GM19372 (cell line): ENCODE measurements around the gene CHD9.

Experiments used
- ATAC-seq: cut with Tn5 transposase; IDR thresholded peaks from one replicate; pipeline ENCODE4 v1.9.1; 2021; ENCODE audit warnings: mild to moderate bottlenecking, low read depth, moderate library complexity; ENCODE audit not compliant: unreplicated experiment

The CHD9 gene

DNA sequence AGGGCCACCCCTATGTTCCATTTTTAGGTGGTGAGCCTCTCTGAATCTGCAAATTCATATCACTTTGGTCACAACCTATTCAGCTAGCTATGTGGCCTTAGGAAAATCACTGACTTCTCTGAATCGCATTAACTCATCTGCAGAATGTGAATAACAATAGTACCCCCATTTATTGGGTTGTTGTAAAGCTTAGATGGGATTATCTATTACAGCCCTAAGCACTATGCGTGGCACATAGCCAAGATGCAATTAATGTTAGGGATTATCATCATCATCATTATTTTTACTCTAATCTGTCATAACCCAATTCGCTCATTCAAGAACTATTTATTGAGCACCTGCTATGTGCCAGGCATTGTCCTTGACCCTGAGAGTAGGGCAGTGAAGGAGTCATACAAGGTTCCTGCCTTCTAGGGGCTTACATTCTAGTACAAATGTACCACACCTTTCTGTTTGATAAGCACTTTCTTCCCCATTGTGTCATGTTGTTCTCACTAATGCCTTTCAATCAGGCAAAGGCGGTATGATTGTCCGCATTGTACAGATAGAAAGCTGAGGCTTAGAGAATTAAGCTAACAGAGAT lies 38.5 kb downstream of the CHD9 start:
- no peak for ATAC-seq

DNA sequence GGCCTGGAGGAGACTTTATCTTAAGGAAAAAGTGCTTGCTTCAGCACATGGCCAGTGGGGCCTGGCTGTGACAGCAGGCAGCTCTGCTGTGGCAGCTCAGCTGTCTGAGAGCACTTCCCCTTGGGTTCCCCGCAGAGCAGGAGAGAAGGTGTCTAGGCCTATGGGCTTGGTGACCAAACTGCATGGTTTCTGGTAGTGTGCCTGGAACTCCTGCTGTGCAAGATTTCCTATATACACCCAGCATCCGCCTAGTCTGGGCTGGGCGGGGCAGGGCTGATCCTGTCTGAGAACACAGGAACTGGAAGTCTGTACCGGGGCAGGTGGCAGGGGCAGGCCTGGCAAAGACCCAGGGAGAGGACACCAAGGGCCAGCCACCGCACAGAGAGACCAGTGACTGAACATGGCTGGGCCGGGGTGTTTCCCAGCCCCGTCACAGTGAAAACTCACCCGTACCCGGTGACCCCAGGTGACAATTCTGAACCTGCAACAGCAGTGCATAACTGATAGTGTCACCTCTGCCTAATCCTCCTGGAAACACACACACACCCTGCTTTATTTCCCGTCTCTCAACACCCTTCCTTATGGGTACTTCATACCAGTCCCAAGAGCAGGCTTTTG lies 39.3 kb downstream of the CHD9 start:
- peak; percentile 48 for ATAC-seq

DNA sequence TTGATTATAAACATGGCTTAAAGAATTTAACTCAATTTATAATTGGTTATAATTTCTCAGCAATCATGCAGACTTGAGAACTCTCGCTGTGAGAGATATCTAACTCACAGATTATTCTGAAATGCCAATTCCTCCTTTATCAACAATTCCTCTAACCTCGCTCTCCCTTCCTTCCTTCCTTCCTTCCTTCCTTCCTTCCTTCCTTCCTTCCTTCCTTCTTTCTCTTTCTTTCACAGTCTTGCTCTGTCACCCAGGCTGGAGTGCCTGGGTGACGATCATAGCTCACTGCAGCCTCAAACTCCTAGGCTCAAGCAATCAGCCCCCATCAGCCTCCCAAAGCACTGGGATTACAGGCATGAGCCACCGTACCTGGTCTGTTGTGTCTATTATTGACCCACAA lies 42.4 kb downstream of the CHD9 start:
- no peak for ATAC-seq

DNA sequence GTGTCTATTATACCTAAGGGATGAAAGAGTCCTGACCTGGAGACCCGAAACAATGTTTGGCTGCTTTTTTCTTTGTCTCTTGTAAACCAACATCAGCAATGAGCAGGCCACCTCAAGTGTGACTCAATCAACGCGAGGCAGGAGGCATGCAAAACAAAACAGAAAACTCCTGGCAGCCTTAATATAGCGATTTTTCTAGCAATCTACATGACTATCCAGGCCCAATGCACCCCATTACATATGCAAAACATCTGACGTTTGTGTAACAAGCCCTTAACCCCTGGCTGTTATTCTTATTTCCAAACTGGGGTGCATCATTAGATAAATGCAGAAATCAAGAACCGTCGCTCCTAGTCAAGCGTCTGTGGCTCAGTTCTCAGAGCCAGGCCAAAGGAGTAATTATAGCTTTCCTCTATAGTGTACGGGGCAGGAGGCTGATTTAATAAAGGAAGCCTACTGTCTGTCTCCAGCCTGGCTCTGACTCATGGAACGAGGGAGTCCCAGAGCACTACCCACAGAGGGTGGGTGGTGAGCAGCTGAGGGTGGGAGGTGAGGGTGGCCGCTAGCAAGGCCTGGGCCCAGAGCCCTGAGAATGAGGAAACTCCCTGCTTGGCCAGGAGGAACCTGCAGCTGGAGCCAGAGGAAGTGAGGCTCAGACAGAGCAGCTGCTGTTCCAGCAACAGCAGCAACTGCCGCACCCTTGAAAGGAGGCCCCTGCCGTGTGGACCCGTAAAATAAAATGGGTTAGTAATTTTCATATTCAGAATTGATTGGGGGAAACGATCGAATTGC lies 43.9 kb downstream of the CHD9 start:
- ATAC-seq = peak; percentile 54

DNA sequence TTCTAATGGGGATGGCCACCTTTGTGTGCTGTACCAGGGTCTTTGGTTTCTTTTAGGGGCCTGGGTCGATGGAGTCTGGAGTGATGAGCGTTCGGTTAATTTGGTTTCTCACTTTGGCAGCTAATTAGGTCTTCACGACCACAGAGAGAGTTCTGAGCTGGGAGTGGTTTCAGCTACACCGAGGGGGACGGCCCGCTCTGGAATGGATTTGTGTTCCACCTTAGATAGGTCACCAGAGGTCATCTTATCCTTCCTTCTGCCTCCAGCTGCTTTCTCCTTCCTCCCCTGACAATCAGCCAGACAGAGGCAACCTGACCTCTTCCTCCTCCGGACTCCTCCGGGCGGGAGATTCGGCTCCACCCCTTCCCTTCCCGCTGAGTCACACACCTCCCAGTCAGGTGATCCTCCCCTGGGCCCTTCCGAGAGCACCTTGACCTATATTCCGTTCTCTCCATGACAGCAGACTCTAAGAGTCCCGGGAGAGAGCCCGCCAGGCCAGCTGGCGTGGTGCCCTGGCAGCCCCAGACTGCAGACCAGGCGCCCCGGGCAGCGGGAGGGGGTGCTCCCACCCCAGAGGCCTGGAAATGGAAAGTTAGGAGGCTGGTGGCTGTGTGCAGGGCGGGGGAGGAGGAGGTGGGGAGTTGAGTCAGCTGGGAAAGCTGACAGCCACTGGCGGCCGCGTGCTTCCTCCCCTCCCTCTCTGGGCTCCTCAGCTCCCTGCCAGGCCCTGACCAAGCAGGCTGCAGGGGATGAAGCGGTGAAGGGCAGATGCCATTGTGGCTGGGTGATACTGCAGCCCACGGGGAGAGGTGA lies 44.7 kb downstream of the CHD9 start:
- ATAC-seq = peak; percentile 43

DNA sequence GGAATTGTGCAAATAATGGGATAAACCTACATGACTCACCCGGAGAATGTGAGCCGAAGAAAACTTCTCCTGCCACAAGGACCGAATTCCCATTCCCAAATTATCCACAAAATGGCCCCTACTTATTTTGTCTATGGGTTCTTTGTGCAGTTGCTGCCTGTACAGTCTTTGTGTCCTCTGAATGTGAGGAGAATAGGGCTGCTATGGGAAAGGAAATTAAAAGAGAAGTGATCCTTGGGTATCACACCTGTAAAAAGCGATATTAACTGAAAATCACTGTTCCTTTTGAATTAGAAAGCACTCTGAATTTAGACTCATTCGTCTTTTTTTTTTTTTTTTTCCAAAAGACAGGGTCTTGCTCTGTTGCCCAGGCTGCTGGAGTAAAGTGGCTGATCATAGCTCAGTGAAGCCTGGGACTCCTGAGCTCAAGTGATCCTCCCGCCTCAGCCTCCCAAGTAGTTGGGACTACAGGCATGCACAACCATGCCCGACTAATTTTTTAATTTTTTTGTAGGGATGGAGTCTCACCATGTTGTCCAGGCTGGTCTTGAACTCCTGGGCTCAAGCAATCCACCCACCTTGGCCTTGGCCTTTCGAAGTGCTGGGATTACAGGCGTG lies 45.4 kb downstream of the CHD9 start:
- ATAC-seq = no peak

DNA sequence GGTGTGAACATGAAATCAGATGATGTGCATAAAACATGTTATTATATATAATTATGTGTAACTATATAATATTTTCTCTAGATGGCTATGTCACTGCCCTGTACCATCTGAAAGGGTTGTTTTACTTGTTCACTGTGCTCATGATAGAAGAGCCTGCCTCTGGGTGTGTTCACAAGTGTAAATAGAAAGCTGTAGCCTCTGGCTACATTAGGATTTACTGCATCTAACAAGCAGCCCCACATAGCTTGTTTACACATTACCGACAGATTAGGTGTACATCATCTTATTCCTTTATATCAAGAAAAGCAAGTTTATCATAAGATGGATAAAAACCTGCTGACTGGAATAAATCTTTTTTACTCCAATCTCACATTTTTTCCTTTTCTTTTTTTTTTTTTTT lies 46.1 kb downstream of the CHD9 start:
- ATAC-seq = no peak

DNA sequence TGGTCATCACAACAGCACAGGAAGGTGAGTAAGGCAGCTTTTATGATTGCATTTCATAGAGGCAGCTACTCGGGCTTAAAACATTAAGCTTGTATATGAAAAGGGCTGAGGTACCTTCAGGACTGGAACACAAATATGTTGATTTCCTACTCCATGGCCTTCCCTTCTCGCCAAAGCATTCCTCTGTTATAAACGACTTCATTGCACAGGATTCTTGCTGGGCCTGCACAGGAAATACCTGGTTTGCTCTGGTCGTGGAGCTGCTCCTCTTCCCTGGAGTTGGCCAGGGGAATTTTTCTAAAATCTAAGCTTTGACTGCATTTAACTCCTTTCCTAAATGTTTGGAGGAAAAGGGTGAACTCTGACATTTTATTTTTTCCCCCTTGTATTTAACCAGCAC lies 49.0 kb downstream of the CHD9 start:
- ATAC-seq = no peak

DNA sequence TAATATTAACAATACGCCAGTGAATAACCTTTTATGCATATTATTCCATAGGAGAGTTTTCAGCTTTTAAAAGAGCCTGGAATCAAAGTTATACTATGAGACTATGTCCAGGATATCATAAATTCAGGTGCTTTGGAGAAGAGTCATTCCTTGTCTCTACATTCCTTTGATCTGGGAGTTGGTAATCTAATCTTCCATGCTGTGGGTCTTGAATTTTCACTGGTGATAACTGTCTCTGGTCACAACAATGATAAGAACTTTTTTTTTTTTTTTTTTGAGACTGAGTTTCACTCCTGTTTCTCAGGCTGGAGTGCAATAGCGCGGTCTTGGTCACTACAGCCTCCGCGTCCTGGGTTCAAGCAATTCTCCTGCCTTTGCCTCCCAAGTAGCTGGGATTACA lies 50.8 kb downstream of the CHD9 start:
- no peak for ATAC-seq

DNA sequence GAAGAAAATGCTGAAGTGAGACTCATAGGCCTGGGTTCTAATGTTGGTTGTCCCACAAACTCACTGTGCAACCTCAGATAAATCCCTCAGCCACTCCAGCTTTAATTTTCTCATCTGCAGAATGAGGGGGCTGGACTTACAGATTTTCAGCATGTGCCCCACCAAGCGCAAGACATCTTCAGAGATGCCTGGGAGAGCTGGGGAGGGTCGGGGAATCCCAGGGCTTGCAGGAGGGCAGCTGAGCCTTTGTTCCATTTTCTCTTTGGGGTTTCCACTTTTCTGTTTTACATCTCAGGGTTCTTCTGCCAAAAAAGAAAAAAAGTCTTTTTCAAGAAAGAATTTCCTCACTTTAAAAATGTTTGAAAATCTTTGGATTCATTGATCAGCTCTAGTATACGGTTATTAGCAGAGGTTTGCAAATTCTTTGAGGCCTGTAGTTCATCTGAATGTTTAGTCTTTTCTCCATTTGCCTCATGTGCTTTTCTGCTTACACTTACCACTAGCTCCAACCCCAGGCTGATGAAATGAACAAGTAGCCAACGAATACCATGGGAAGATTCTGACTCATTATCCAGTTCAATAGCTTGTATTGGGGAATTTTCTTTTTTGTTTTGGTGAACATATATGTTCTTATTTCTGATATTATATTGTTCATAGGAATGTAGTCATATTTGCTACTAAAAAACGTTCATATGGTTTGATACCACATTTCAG lies 56.4 kb downstream of the CHD9 start:
- ATAC-seq = no peak

DNA sequence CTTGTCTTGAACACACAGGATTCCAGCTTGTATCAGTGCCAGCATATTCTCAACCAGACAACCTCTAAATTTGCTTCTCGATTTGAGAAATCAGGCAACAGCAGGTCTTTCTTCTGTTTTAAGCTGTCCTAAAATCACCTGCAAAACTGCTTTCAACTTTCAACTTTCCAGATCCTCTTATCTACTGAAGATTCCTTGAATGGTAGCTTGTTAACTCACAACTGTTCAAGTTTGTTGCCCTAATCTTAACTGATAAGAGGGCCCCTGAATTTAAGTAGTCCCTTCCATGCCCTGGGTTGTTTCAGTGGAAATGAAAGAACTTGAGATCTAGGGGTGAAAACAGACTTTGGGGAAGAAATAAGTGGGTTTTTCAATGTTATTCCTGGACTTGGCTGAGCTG lies 57.2 kb downstream of the CHD9 start:
- ATAC-seq = no peak

DNA sequence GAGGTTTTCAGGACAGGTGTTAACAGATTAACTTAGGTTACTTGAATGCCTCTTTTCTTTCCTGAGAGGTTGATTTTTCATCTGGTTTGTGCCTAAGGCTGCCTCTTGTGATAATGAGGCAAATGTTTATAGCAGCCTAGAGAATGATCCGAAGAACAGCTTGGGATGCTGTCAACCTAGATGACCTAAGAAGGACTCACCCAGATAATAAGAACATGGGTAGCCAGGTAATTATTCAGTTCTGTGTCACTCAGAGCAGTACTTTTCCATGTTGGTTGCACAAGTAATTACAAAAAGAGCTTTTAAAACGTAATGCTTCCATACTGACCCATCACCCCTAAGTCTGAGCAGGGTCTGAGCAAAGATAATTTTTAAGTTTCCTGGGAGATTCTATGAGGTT lies 60.3 kb downstream of the CHD9 start:
- ATAC-seq = no peak

DNA sequence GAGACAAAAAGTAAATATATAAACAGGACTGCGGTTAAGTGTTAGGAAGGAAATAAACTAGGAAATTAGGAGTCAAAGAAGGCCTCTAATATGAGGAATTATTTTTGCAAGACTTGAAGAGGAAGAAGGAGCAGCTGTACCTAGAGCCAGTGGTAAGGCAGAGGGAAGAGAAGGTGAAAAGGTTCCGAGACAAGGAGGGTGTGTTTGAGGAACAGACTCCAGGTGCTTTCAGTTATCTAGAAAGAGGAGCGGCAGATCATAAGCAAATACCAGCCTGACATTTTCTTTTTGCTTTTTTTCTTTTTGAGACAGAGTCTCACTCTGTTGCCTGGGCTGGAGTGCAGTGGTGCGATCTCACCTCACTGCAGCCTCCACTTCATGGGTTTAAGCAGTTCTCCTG lies 61.0 kb downstream of the CHD9 start:
- ATAC-seq = no peak

DNA sequence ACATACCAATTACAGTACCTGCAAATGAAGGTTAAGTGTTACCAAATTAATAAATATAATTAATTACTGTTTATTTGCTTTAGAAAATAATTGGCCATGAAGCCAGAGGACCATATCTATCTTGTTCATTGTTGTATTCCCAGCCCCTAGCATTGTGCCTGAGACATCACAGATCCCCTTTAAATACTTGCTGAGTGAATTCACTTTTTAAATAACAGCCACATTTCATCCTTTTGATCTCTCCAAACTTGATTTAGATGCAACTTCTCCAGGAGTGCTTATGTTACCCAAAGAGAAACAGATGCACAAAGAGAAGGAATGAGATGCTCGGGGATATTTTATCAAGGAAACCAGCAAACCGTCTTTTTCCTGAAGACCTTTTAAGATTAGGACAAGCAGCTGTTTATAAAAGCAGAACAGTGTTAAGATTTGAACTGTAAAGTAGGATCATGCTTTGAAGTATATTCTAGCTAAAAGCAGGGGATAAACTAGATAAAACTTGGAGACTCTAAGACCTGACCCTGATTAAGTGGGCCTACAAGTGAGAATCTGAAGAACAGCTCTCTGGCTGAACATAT lies 66.3 kb downstream of the CHD9 start:
- ATAC-seq = no peak

DNA sequence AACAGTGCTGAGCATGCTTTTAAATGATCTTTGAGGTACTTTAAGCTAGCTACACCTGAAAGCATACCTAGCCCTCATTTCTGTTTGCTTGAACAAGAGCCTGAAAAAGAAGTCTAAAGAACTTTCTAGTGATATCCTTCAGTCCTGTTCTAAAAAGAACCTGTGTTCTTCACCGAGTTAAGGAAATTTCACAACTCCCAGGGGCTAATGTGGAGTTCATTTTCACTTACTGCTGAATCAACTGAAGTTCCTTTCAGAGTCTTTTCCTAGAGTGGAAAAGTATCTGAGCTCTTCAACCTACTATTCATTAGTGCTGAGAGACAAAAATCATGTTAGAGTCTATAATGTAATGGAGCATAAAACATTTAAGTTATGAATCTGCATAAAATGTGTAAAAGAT lies 66.9 kb downstream of the CHD9 start:
- no peak for ATAC-seq

DNA sequence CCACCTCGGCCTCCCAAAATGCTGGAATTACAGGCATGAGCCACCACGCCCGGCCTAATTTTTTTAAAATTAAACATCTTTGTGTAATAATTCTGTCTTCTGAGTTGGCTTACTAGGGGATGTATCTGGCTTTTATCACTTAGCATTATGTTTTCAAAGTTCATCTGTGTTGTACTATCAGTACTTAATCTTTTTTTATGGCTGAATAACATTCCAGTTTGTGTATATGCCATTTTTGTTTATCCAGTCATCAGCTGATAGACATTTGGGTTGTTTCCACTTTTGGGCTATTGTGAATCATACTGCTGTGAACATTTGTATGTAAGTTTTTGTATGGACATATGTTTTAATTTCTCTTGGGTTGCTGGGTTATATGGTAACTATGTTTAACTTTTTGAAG lies 69.0 kb downstream of the CHD9 start:
- no peak for ATAC-seq

DNA sequence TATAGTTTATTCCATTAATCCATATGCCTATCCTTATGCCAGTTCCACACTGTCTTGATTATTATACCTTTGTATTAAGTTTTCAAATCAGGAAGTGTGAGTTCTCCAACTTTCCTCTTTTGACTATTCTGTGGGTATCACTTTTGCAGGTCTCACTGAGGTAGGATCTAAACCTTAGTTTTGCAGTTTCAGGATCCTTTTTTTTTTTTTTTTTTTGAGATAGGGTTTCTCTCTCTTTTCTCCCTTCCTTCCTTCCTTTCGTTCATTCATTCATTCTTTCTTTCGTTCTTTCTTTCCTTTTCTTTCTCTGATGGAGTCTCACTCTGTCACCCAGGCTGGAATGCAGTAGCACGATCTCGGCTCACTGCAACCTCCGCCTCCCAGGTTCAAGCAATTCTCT lies 71.6 kb downstream of the CHD9 start:
- ATAC-seq = no peak

DNA sequence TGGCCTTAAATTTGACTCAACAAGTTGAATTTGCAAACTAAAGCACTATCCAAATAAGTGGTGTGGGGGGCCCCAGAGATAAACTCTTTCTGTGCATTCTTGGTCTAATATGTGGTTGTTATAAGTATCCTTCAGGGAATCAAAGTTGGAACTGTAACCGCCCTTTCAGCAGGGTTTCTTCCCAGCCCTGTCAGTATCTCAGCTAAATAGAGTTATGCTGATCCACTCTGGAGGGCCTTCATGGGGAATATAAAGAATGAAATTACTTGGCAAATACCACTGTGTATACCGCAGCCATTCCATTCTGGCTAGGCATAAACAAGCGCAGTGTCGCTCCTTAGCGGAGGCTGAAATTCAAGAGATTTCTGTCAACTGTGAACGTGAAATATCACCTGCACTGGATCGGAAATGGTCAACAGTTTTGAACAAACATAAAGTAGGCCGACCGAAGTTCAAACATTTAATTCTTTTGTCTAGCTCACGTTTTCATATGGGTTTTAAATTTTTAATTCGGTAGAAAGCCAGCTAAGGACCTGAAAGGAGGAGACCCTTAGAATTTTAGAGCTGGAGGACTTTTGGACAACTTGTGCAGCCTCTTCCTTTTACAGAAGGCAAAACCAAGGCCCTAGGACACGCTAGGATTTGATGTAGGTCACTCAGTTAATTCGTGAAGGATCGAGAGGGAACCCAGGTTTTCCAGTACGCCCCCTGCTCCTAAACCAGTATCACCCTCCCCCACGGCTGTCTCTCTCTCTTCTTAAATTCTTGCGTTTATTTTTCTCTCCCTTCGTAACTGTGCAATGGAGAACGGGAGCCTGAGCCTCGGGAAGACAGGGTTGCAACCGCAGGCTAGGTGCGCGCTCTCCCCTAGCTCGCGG lies 74.7 kb downstream of the CHD9 start:
- ATAC-seq = no peak
